GM18951 (cell line): ENCODE measurements around the gene AHCY.

Source experiments
- POLR2A ChIP-seq: IDR thresholded peaks from 4 replicates; pipeline ENCODE4 v1.6.1; 2011; ENCODE audit warnings: mild to moderate bottlenecking; ENCODE audit not compliant: insufficient read length, insufficient read depth; ENCODE audit errors: extremely low read depth
- in situ Hi-C: fragments of 300-500 bp; cut with MboI; formaldehyde crosslinking; loops from one replicate; pipeline ENCODE4 v1.12.0; 2022; ENCODE audit warnings: low sequenced_read_pairs, mixed read lengths, inconsistent platforms; ENCODE audit not compliant: unreplicated experiment

Gene AHCY

DNA sequence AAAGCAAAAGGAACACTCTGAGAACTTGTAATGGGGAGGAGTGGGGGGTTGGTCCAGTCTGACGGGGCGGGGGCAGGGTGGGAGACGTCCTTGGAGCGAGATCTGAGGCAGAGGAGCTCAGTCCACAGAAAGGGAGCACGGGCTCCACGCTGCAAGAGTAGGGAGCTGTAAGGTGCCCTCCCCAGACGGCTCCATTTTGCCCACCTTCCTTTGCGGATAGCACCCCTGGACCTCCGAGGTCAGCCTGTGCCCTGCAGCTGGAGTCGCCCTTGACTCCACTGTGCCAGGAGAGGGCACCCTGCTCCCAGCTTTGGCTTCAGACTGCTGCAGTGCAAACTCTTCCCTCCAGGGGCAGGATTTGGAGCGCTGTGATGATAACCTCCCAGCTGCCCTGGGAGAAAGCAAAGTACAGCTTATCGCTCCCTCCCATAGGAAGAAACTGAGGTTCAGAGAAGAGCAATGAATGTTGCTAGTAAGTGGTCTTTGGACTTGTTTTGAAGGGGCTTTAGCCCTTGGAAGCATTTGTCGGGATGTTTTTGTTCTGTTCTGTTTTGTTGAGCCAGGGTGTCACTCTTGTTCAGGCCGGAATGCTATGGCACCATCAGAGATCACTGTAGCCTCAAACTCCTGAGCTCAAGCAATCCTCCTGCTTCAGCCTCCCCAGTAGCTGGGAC is 9.5 kb upstream of the AHCY start:
- TF ChIP-seq POLR2A: no peak
- in situ Hi-C loops: loop anchor here (10.0 to 25.0 kb wide), 3 partner anchors 142 to 450 kb away; partner anchors contain the start of gene DYNLRB1

DNA sequence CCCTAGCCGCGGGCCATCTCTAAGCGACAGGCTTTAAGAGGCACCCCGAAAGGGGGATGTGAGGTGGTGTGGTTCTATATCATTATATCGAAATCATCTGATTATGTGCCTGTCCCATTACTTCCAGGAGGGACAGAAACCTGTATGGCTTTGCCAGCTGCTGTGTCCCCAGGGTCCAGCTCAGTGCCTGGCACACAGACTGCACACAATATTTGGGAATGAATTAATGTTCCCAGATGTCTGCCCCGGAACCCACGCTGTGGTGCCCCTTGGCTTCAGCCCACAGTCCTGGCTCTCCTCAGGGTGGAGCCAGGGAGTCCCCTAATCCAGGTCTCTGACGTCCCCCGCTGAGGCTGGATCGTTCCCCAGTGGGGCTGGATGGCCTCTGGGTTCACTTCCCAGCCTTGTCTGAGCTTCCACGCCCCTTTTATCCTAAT is 8.9 kb upstream of the AHCY start:
- in situ Hi-C loops: loop anchor here (10.0 to 25.0 kb wide), 3 partner anchors 143 to 450 kb away; partner anchors contain the start of gene DYNLRB1
- TF ChIP-seq POLR2A: no peak

DNA sequence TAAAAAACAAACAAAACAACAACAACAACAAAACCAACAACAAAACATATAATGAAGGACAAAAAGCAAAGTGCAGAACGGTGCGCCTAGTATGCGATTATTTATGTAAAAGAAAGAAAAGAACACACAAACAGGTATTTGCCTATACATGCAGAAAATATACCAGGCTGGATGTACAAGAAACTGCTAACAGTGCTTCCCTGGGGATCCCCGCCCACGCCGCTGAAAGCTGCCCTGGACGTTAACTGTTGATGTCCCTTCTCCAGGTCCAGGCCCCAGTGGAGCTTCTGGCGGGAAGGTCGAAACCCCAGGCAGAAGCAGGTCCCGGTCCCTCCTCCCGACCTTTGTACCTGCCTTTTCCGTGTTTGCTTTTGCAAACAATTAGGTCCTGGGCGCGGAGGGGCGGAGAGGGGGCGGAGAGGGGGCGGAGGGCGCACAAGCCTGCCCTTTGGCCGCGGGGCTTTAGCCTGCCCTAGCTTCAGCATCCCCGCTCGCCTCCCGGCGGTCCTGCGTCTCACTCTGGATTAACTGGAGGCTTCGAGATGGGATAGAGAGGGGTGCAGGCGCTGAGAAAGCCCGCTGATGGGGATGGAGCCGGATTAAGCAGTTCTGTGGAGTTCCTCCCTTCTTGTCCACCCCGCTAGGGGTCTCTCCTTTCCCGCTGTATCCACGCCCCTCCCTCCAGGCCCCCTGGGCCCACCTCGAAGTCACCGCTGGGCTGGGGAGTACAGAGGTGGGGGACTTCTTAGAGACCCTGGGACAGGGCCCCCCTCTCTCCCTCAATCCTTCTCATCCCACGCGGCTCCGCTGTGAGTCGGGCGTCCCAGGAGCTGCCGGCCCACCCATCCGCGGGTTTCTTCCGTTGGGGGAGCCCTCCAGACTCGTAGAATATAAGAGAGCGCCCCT is 8.2 kb upstream of the AHCY start:
- TF ChIP-seq POLR2A: no peak

DNA sequence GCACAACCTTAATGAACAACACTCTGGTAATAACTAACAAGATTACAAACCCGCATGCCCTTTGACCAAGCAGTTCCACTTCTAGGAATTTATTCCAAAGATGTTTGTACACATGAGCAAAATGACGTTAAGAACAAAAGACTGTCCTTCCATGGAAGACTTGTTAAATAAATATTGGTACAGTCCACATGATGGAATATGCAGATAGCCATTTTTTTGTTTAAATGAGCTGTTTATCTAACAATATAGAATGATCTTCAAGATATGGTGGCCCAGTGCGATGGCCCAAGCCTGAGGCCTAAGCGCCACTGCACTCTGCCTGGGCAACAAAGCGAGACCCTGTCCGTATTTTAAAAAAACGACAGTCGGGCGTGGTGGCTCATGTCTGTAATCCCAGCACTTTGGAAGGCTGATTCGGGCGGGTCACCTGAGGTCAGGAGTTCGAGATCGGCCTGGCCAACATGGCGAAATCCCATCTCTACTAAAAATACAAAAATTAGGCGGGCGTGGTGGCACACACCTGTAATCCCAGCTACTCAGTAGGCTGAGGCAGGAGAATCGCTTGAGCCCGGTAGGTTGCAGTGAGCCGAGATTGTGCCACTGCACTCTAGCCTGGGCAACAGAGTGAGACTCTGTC is 7.4 kb upstream of the AHCY start:
- in situ Hi-C loops: loop anchor here (10.0 to 25.0 kb wide), 3 partner anchors 144 to 452 kb away; partner anchors contain the start of gene DYNLRB1
- no peak for TF ChIP-seq POLR2A

More for the DNA sequence above, 8.2 kb upstream of the AHCY start:
- in situ Hi-C loops: loop anchor here (10.0 to 25.0 kb wide), 3 partner anchors 143 to 451 kb away; partner anchors contain the start of gene DYNLRB1

DNA sequence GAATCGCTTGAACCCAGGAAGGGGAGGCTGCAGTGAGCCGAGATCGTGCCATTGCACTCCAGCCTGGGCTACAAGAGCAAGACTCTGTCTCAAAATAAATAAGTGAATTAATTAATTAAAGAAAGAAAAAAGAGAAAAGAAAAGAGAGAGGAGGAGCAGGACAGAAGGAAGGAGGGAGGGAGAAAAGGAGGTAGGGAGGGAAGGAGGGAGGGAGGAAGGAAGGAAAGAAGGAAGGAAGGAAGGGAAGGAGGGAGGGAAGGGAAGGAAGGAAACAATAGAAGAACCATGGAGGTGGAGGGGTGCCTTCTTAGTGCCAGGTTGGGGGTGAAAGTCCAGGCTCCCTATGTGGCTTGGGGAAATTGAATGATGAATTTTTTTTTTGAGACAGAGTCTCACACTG is 6.5 kb upstream of the AHCY start:
- no peak for TF ChIP-seq POLR2A
- in situ Hi-C loops: loop anchor here (10.0 to 25.0 kb wide), 3 partner anchors 145 to 453 kb away; partner anchors contain the start of gene DYNLRB1

DNA sequence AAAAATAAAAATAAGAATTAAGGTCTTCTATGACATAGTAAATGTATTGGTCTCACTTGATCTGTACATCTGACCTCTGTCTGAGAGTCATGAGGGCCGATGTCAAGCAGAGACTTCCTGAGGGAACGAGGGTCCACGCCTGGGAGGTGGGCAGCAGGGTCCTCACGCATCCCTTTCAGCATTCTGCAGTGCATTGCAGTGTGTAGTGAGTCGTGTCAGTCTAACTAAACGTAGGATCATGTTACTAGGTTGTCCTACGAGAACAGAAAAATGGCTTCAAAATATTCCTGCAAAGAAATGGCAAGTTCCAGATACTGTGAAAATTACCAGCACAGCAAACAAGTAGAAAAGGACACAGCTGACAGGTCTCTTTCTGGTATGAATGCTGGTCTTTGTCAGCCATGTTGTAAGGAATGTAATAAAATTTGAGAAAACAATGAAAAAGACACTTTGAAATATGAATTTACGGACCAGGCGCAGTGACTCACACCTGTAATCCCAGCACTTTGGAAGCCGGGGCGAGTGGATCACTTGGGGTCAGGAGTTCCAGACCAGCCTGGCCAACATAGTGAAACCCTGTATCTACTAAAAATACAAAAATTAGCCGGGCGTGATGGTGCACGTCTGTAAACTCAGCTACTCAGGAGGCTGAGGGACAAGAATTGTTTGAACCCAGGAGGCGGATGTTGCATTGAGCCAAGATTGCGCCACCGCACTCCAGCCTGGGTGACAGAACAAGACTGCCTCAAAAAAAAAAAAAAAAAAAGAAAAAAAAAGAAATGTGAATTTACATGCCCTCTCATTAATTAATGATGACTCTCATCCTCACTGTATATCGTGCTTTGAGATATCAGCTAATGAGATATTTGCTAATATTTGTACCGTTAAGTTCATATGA is 2.4 kb upstream of the AHCY start:
- TF ChIP-seq POLR2A: no peak
- in situ Hi-C loops: loop anchor here (25.0 kb wide), 1 partner anchor 457 kb away; no protein-coding TSS in a partner anchor

DNA sequence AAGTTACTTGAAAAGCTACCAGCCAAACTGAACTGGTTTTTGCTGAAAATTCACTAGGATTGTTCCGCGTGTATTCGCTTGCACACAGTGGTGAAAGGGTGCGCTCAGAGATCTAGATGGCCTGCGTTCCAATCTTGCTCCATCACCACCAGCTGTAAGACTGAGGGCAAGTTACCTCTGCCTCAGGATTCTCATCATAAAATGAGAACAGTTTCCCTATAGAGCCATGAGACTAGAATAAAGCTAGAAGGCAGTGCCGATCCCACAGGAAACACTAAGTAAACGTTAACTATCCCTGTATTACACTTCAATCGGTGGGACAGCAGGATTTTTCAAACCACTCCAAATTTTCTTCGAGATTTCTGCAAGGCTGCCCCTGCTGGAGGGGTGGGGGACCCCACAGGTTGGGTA is 838 bp downstream of the AHCY start:
- in situ Hi-C loops: loop anchor here (25.0 kb wide), 1 partner anchor 460 kb away; no protein-coding TSS in a partner anchor
- TF ChIP-seq POLR2A: no peak

DNA sequence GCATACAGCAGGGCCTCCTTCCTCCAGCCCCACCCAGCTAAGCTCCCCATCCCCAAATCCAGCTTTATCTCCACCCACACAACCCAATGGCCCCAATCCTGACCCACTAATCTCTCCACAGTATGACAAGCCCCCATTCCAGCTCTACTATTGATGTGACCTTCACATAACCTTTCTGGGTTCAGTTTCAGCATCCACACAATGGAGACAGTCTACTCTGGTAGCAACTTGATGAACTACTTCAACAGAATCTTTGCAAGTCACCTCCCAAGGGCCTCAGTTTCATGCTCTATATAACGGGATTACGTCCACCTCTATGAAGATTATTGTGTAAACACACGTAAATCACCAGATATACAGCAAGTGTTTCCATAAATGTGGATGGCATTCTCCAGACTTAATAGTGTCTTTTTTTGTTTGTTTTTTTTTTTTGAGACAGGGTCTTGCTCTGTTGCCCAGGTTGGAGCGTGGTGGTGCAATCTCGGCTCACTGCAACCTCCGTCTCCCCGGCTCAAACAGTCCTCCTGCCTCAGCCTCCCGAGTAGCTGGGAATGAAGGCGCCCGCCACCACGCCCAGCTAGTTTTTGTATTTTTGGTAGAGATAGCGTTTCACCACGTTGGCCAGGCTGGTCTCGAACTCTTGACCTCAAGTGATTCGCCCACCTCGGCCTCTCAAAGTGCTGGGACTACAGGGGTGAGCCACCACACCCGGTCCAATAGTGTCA is 1.4 kb downstream of the AHCY start:
- in situ Hi-C loops: loop anchor here (25.0 kb wide), 1 partner anchor 461 kb away; no protein-coding TSS in a partner anchor
- TF ChIP-seq POLR2A: no peak

DNA sequence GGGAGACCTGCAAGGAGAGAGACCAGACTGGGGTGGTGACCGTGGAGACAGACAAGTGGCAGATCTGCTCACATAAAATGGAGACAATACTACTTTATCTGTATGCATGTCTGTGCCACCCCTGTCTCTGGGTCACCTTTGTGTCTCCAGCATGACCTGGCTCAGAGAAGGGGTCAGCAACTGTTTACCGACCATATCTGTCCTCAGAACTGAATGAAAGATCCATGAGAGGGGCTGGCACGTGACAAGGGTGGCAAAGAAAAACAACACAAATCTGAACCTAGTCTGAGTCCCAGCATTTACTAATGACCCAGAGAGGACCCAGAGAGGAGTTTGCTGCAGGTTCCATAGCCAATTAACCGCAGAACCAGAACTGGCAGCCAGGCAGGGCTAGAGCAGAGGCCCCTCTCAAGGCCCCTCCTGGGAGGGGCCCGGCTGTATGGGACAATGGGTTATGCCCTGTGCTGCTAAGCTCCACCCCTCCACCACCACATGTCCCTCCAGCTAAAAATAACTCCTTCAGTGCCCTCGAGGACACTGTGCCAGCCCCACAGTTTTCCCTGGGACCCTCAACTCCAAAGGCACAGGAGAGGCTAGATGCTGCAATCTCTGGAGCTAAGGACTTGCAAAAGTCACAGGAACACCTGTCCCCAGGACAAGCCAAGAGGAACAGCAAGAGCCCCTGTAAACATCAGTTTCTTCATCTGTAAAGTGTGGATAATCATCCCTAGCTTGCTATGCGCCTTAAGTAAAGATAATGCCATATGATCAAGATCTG is 2.2 kb downstream of the AHCY start:
- in situ Hi-C loops: loop anchor here (25.0 kb wide), 1 partner anchor 461 kb away; no protein-coding TSS in a partner anchor
- TF ChIP-seq POLR2A: no peak

DNA sequence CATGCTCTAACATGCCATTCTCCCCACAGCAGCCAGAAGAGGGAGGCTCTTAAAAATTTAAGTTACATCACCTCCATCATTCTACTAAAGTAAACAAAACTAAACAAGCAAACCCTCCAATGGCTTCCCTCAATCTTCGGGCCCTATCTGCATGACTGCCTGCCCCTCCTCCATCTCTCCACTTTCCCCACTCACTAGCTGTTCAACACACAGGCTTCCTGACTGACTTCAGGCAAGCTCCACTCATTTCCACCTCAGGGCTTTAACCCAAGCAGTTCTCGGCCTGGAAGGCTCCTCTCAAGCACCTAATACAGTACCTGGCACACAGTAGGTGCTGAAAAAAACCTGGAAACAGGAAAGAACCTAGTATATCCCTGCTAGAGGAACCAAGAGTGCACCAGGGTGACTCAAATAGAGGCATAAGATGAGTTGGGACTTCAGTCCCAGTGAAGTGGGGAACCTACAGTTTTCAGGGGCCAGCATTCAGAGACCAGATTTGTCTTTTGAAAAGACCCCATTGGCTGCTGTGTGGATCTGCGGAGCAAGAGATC is 2.8 kb downstream of the AHCY start:
- in situ Hi-C loops: loop anchor here (25.0 kb wide), 1 partner anchor 462 kb away; no protein-coding TSS in a partner anchor
- TF ChIP-seq POLR2A: no peak
